ENCODE results near the gene KCNJ4.

DNA sequence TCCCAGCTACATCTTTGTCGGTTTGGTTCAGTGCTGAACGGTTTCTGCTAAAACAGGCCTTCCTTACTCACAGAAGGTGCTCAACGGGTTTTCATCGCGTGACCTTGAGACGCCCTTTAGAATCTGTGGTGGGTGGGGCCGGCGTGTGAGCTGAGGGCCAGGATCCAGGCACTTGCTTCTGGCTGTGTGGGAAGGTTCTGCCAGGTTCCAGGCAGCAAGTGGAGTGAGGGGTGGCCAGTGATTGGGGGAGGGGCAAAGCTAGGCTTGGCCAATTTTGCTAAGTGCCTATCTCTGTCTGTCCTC is 35.2 kb downstream of the KCNJ4 start:
- no peak for TF ChIP-seq CTCF (conservative IDR thresholded peaks at IDR 0.05 in 1 of 2, IDR thresholded peaks at IDR 0.05 in 1 of 2; ENCODE audit: extremely low read depth in 1 of 2, insufficient read depth in 1 of 2, low read depth in 1 of 2, low read length in 2 of 2)
- TF ChIP-seq EZH2 (IDR thresholded peaks at IDR 0.05; ENCODE audit: borderline replicate concordance, low read length): no peak
